ENCODE results near the gene TRAF5.

DNA sequence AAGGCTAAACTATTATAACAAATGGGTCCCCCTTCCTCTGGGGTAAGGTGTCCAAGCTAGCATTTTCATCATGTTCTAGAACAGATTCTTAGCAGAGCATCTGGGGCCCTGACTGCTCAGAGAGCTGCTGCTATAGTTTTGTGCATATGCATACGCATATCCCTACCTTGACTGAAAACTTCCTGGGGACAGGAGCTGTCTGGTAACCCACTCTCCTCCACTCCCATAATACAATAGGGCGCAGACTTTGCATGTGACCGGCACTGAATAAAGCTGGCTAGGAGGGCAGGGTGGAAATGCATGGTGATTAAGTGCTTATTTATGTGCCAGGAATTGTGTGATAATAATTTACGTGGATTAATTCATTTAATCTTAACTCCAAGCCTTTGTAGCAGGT, 11.6 kb downstream of the TRAF5 start:
- no peak for TF ChIP-seq RELA (CRISPR knock-in tag; IDR thresholded peaks at IDR 0.05; ENCODE audit: borderline replicate concordance)
- TF ChIP-seq, protein P1, sequence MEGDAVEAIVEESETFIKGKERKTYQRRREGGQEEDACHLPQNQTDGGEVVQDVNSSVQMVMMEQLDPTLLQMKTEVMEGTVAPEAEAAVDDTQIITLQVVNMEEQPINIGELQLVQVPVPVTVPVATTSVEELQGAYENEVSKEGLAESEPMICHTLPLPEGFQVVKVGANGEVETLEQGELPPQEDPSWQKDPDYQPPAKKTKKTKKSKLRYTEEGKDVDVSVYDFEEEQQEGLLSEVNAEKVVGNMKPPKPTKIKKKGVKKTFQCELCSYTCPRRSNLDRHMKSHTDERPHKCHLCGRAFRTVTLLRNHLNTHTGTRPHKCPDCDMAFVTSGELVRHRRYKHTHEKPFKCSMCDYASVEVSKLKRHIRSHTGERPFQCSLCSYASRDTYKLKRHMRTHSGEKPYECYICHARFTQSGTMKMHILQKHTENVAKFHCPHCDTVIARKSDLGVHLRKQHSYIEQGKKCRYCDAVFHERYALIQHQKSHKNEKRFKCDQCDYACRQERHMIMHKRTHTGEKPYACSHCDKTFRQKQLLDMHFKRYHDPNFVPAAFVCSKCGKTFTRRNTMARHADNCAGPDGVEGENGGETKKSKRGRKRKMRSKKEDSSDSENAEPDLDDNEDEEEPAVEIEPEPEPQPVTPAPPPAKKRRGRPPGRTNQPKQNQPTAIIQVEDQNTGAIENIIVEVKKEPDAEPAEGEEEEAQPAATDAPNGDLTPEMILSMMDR (IDR thresholded peaks at IDR 0.05): no peak
- TF ChIP-seq NFATC4 (CRISPR knock-in tag; IDR thresholded peaks at IDR 0.05): no peak
- no peak for TF ChIP-seq SMAD3 (CRISPR knock-in tag; IDR thresholded peaks at IDR 0.05; ENCODE audit: borderline replicate concordance)
- TF ChIP-seq PRRX2 (CRISPR knock-in tag; IDR thresholded peaks at IDR 0.05): no peak
- TF ChIP-seq FOXK1 (CRISPR knock-in tag; IDR thresholded peaks at IDR 0.05): no peak
- no peak for TF ChIP-seq ATF3 (CRISPR knock-in tag; conservative IDR thresholded peaks at IDR 0.05)
- TF ChIP-seq ZNF512 (CRISPR knock-in tag; IDR thresholded peaks at IDR 0.05; ENCODE audit: borderline replicate concordance): no peak
- TF ChIP-seq MXD4 (CRISPR knock-in tag; IDR thresholded peaks at IDR 0.05; ENCODE audit: borderline replicate concordance): no peak
